GM15510 (cell line): ENCODE measurements around the gene HDGFL1.

ENCODE experiments used
- POLR2A ChIP-seq: IDR thresholded peaks from 3 replicates; pipeline ENCODE4 v1.6.1; 2011; ENCODE audit warnings: borderline replicate concordance; ENCODE audit not compliant: insufficient read length; ENCODE audit errors: extremely low read depth

Gene HDGFL1

GRCh38 chr6:22613695-22614094 is 44.3 kb downstream of the HDGFL1 start:
- TF ChIP-seq POLR2A, result no peak

- no peak for TF ChIP-seq POLR2A
These were observed 45.2 kb downstream of the HDGFL1 start for GRCh38 chr6:22614547-22614946.

DNA sequence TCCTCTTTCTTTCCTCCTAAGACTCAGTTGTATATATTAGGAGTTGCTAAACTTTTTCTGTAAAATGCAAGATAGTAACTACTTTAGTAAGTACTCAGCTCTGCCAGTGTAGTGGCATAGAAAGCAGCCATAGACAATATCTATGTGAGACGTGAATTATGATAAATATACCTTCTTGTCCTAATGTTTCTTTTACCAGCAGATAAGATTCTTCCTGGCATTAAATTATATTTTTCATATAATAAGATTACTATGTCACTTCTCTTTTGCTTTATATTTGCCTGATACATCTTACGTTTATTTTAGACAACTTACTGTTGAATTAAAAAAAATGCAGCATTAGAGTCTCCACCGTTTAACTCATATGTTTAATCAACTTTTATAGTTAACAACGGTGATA is 51.7 kb downstream of the HDGFL1 start:
- TF ChIP-seq POLR2A, result no peak
